Activated effector memory CD4-positive, alpha-beta T cell treated with anti-CD3 and anti-CD28 coated beads, Interleukin-2, amount 50 U/mL, for 16 hours (primary cell): ENCODE data around the gene PPIE.
A peak's percentile ranks its signal among the peaks of the same experiment; 100 is the strongest.
"Not testable (repeated sequence)": the region's sequence is repeated elsewhere in the genome, so short reads cannot be mapped to it uniquely, and the experiment has no call there.

Experiments
- DNase-seq: peaks from one replicate; pipeline ENCODE4 v3.0.0-alpha.2; 2020

Gene PPIE

DNA sequence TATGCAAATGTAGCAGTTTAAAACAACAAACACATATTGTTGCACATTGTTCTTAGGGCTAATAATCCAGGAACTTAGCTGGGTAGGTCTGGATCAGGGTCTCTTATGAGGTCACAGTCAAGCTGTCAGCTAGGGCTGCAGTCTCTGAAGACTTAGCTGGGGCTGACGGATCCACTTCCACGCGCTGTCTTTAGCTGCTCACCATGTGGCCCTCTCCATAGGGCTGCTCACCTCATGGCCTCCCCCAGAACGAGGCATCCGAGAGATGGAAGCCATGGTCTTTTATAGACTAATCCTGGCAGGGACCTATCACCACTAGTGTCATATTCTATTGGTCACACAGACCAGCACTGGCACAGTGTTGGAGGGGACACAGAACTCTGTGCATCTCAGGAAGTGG lies 41.1 kb downstream of the PPIE start:
- peak; percentile 53 for DNase-seq

DNA sequence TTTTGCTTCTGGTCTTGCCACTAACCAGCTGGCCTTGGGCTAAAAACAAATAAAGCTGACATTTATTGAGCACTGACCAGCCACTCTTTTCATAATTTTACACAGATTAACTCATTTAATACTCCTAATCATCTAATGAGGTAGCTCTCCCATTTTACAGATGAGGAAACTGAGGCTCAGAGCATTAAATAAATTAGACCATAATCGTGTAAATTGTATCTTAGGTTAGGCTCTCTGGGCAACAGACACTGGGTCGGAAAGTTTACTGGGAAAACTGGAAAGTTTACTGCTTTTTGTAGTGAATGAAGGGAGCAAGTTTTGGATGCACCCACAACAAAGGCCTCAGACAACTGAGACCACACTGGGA lies 42.6 kb downstream of the PPIE start:
- DNase-seq: no peak

GRCh38 chr1:39782103-39782502 lies 43.4 kb downstream of the PPIE start:
- DNase-seq: no peak

GRCh38 chr1:39782685-39783084 lies 44.0 kb downstream of the PPIE start:
- not testable (repeated sequence) for DNase-seq

GRCh38 chr1:39786303-39787107 lies 47.8 kb downstream of the PPIE start:
- DNase-seq: not testable (repeated sequence)

DNA sequence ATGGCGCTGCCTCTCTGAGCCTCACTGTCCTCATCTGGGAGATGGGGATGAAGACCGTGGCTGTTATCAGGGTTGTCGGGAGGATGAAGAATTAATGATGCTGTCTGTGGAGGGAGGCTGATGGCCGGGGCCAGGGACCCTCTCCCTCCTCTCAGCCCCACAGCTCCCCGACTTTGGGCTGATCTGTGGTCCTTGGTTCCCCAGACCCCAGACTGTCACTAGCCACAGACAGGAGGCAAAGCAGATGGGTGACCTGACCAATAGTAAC lies 48.4 kb downstream of the PPIE start:
- not testable (repeated sequence) for DNase-seq

GRCh38 chr1:39787468-39787867 lies 48.8 kb downstream of the PPIE start:
- DNase-seq: no peak

GRCh38 chr1:39787964-39788363 lies 49.3 kb downstream of the PPIE start:
- not testable (repeated sequence) for DNase-seq

- no peak for DNase-seq
These were observed 49.7 kb downstream of the PPIE start for GRCh38 chr1:39788426-39788757.

DNA sequence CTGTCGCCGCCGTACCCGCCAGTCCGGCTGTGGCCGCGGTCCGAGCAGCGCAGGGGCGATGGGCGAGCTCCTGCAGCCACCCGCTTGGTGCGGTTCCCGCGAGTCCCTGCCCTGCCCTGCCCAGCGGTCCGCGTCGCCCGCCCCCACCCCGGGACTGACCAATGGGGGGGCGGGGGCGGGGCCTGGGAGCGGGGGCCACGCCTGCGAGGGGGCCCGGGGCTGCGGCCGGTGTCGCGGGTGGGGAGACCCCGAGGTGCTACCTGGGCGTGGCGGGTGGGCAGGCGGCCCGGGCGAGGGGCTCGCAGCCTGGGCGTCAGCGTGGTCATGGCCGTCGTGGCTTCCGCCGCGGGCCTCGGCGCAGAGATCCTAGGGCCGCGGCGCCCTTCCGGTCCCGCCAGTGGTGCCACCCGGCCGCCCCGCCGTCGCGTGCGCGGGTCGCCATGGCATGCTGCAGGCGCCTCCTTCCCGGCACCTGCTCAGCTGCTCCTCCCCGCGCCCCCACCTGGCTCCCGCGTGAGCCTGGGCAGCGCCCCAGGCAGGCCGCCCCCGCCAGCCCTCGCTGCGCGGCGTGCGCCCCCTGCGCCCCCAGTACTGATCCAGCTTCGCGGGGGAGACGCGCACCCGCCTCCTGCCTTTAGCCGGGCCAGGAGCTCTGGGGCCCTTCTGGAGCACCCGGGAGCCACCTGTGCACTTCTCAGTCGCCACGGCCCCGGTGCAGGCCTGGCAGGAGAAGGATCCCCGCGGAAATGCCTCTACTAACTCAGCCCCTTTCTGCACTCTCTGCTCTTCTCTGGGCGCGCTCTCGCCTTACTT lies 50.3 kb downstream of the PPIE start, which contains the start of gene BMP8B:
TSS of gene BMP8B (minus strand) at position 108 of the 813 bp plus-strand sequence. CDS start 380 bp downstream, outside the sequence.
- DNase-seq: peak; percentile 80

GRCh38 chr1:39789571-39790110 lies 51.0 kb downstream of the PPIE start:
- DNase-seq: no peak

DNA sequence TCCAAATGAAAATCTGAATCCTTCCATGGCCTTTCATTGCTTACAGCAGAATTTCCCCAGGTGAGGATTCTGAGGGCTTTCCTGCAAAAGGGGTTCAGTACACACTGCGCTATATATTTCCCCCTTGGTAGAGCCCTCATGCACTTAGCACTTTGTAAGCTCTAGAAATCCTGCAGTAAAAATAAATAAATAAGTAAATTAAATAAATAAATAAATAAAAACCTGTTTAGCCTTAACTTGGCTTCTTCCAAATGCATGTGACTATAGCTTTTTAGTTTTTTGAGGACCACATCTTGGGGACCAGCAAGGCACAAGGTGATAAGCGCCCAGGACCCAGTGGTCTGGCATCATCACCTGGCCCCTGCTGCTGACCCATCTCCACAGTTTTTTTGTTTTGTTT lies 53.2 kb downstream of the PPIE start:
- no peak for DNase-seq

GRCh38 chr1:39795651-39796050 lies 57.0 kb downstream of the PPIE start:
- DNase-seq: no peak

GRCh38 chr1:39798859-39799769 lies 60.4 kb downstream of the PPIE start:
- DNase-seq: peak; percentile 95

DNA sequence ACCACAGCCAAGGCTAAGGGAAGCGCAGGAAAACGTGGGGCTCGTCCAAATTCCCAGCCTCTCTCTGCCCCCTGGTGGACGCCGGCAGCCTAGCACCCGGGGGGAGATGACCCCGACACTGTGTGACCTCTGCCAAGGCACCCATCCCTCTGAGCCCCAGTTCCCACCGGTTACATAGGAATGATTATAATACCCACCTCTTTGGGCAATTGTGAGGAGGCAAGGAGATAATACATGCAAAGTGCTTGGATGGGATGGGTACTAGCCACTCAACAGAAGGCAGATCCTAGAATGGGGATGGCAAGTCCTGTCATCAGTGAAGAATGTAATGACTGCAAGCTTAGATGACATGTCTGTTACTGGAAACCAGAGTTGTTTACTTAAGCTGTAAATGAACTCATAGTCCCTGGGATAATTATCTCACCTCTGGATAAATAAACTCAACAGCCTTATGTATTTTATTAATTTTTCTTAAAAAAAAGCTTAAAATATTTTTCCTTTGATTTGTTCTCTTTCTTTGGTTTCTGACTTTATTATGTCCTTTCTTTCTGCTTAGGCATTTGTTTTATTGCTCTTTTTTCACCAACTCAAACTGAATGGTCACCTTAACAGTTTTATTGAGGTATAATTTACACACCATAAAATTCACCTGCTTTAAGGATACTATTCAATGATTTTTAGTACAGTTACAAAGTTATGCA lies 61.2 kb downstream of the PPIE start:
- DNase-seq: peak; percentile 90

DNA sequence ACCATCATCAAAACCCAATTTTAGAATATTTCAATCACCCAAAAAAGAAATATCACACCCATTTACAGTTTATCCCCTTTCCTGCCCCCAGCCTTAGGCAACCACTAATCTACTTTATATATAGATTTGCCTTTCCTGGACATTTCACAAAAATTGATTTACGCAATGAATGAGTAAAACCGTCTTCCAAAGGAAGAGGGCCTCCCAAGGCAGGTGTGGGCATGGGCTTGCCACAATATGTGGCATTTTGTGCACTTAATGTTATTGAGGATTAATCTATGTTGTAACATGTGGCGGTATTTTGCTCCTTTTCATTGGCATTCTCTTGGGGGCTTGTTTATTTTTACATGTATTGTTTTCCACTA lies 61.8 kb downstream of the PPIE start:
- no peak for DNase-seq

GRCh38 chr1:39802496-39803260 lies 64.0 kb downstream of the PPIE start:
- no peak for DNase-seq

DNA sequence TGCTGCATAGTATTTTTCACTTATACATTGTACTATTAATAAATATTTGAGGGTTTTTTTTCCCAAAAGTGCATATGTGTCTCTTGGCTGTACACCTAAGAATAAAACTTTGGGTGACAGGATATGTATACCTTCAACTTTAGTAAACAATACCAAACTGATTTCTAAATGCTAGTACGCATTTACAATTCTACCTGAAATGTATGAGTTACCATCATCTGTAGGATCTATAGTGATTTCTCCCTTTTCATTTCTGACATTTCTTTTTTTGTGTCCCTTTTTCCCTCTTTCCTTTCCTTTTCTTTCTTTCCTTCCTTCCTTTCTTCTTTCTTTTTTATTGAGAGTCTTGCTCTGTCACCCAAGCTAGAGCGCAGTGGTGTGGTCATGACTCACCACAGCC lies 66.7 kb downstream of the PPIE start:
- DNase-seq: no peak

GRCh38 chr1:39808784-39809517 lies 70.3 kb downstream of the PPIE start:
- no peak for DNase-seq

DNA sequence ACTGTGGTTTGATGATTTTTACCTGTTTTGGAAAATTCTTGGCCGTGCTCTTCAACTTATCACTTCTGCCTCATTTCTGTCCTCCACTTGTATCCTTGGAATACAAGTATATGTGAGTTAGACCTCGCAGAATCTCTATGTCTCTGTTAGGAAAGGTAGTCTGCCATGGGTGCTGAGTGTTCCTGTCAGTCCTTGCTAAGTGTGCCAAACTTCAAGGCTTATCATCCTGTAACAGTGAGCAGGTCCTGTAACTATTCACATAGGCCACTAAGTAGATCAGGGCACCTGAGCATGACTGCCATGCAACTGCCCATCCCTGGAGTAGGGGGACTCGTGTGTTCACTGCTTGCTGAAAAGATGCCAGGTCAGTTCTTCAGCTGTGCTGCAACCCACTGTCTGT lies 74.2 kb downstream of the PPIE start:
- no peak for DNase-seq
